NCI-H510A treated with DMSO at 0.1 percent for 48 hours (cell line): ENCODE measurements around the gene FAM78B.

Experiments
- DNase-seq: peaks from one replicate; lab custom pipeline; 2025; lab: John Stamatoyannopoulos, UW

Gene FAM78B

GRCh38 chr1:166066107-166066506, 100.7 kb downstream of the FAM78B start:
- DNase-seq = no peak

- DNase-seq = no peak
Observed at GRCh38 chr1:166064951-166065350, 101.8 kb downstream of the FAM78B start.

- DNase-seq = no peak
Observed at GRCh38 chr1:166064313-166064926, 102.4 kb downstream of the FAM78B start.

- no peak for DNase-seq
Observed at GRCh38 chr1:166063701-166064100, 103.1 kb downstream of the FAM78B start.

- no peak for DNase-seq
Observed at GRCh38 chr1:166062421-166063070, 104.3 kb downstream of the FAM78B start.

GRCh38 chr1:166057650-166058049, 109.2 kb downstream of the FAM78B start:
- DNase-seq = no peak

GRCh38 chr1:166053395-166053794, 113.4 kb downstream of the FAM78B start:
- no peak for DNase-seq

GRCh38 chr1:166040202-166040997, 126.4 kb downstream of the FAM78B start:
- no peak for DNase-seq

GRCh38 chr1:166039436-166040201, 127.2 kb downstream of the FAM78B start:
- no peak for DNase-seq

- no peak for DNase-seq
Observed at GRCh38 chr1:166036092-166036491, 130.7 kb downstream of the FAM78B start.

- peak; percentile 59 for DNase-seq
Observed at GRCh38 chr1:166032572-166033371, 134.0 kb downstream of the FAM78B start.

GRCh38 chr1:166031932-166032571, 134.7 kb downstream of the FAM78B start:
- DNase-seq = no peak

GRCh38 chr1:166029196-166029945, 137.4 kb downstream of the FAM78B start:
- no peak for DNase-seq

GRCh38 chr1:166026555-166026954, 140.2 kb downstream of the FAM78B start:
- DNase-seq = no peak

- DNase-seq = no peak
Observed at GRCh38 chr1:166026143-166026542, 140.7 kb downstream of the FAM78B start.

- DNase-seq = no peak
Observed at GRCh38 chr1:166020210-166020609, 146.6 kb downstream of the FAM78B start.
